SHP77 treated with DMSO at 0.1 percent for 48 hours (cell line): ENCODE data around the gene SPNS1.

ENCODE experiments used
- DNase-seq: peaks from one replicate; lab custom pipeline; 2025; lab: John Stamatoyannopoulos, UW

The SPNS1 gene

DNA sequence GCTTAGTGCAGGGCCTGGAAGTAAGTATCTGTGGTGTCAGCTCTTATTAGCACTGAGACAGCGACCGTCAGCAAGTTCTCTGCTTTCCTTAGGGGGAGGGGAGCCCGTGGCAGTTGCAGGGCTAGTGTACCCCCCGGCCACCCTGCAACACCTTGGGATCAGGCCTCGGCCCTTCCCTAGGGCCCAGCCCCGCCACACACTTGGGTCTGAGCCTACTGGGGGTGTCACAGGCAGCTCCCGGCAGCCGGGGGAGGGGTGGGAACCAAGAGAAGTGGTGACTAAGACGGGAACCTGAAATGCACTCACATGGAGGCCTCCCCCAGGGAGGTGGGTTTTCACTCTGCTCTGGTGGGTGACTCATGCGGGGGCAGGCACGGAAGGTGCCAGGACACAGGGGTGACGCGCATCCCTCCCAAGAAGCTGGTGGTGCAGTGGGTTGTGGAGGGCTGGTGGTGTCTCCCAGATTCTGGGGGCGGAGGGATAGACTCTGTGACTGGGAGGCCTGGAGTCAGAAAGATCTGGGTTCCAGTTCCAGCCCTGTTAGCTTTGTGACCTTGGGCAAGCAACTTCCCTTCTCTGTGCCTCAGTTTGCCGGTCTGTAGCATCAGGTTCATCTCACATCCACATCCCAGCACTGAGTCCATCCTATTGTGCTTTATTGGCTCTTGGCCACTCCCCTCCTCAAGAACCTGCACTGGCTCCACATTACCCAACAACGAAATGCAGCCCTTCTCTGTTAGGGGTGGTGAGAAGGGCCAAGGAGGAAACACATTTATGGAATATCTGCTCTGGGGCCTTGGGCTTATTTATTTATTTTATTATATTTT lies 54.8 kb downstream of the SPNS1 start:
- no peak for DNase-seq

DNA sequence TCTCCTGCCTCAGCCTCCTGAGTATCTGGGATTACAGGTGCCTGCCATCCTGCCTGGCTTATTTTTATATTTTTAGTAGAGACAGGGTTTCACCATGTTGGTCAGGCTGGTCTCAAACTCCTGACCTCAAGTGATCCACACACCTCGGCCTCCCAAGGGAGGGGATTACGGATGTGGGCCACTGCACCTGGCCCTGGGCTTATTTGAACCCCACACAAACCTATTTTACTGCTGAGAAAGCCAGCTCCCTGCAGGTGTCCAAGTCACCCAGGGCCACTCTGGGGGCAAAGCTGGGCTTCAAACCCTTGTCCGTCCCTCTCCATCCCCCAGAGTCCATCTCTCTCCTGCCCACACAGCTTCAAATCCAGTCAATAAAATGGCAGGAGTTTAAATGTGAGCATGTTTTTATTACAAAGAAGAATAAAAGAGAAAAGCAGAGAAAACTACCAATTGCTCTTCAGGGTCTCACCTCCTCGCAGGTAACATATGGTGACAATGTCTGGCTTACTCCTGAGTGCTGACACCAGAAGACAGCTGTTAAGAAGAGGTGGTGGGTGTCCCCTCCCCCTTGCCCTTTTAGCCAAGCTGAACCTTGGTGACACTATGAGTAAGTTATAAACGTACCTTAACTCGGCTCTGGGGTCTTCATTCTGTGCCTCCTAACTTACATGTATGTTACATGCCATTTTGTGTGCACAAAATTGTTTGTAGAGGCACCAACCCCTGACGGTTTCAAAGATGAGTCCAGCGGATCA lies 55.7 kb downstream of the SPNS1 start:
- DNase-seq, result no peak
